ENCODE measurements around the gene TM7SF2.
A peak's percentile ranks its signal among the peaks of the same experiment; 100 is the strongest.

Gene TM7SF2

DNA sequence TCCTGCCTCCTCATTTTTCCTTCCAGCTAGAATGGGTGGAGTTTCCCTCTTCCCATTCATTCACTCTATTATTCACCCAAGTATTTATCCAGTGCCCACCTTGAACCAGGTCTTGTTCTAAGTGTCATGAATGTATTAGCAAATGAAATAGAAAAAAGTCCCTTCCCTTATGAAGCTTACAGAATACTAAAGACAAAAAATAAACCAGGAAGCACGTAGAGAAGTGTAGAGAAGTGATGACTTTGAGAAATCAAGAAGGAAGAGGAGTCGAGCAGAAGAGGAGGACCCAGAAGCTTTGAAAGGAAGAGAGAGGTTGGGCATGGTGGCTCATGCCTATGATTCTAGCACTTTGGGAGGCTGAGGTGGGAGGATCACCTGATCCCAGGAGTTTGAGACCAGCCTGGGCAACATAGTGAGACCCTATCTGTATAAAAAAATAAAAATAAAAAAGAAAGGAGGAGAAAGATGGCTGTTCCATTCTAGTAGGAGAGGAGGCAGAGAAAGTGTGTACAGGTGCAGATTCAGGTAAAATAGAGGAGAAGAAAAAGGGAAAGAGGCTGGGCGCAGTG lies 39.7 kb downstream of the TM7SF2 start:
- Histone ChIP-seq H3K4me2 (ENCODE audit: low read length) (peak overlapping the region; percentile 60), H3K4me3 (ENCODE audit: low read length) (peak overlapping the region; percentile 3; the same call in 1 of the 2 replicates), H3K4me1 (ENCODE audit: control insufficient read depth, low read length) (peaks cover 56% of the 10 kb centered on the region), H3K27me3 (ENCODE audit: control insufficient read depth, low read length) (no peaks in the 10 kb centered on the region), H4K20me1 (ENCODE audit: control insufficient read depth, insufficient read depth, low read depth, low read length) (no peaks in the 10 kb centered on the region), H3K9me3 (ENCODE audit: control insufficient read depth, insufficient read depth, low read length) (peaks cover 9% of the 10 kb centered on the region; the same call in 1 of the 2 replicates), H3K9me2 (replicated peaks; ENCODE audit: control insufficient read depth, low read length) (no peaks in the 10 kb centered on the region), H3K27ac (ENCODE audit: low read depth, low read length) (no peak overlapping the region), H3K79me2 (ENCODE audit: control insufficient read depth, low read length) (no peaks in the 10 kb centered on the region), H3F3A (ENCODE audit: control insufficient read depth, insufficient read depth) (peaks cover 28% of the 10 kb centered on the region), H3K36me3 (ENCODE audit: control insufficient read depth, low read length) (no peaks in the 10 kb centered on the region)
- TF ChIP-seq CTCF (IDR thresholded peaks at IDR 0.05; ENCODE audit: low read depth, low read length, poor library complexity, severe bottlenecking) (no peak), EZH2phosphoT487 (IDR thresholded peaks at IDR 0.05; ENCODE audit: borderline replicate concordance, low read length) (no peak)

GRCh38 chr11:65152122-65152521 lies 40.5 kb downstream of the TM7SF2 start:
- H3K27ac ChIP-seq (ENCODE audit: low read depth, low read length) = no peak overlapping the region
- no peaks in the 10 kb centered on the region for H3K36me3 ChIP-seq (ENCODE audit: control insufficient read depth, low read length)
- H3K79me2 ChIP-seq (ENCODE audit: control insufficient read depth, low read length) = no peaks in the 10 kb centered on the region
- H3K9me3 ChIP-seq (ENCODE audit: control insufficient read depth, insufficient read depth, low read length) = peaks cover 3% of the 10 kb centered on the region; the same call in 1 of the 2 replicates
- H3K9me2 ChIP-seq (replicated peaks; ENCODE audit: control insufficient read depth, low read length) = no peaks in the 10 kb centered on the region
- no peaks in the 10 kb centered on the region for H4K20me1 ChIP-seq (ENCODE audit: control insufficient read depth, insufficient read depth, low read depth, low read length)
- peaks cover 55% of the 10 kb centered on the region for H3K4me1 ChIP-seq (ENCODE audit: control insufficient read depth, low read length)
- peaks cover 24% of the 10 kb centered on the region for H3F3A ChIP-seq (ENCODE audit: control insufficient read depth, insufficient read depth)
- peak overlapping the region; percentile 60 for H3K4me2 ChIP-seq (ENCODE audit: low read length)
- no peaks in the 10 kb centered on the region for H3K27me3 ChIP-seq (ENCODE audit: control insufficient read depth, low read length)
- H3K4me3 ChIP-seq (ENCODE audit: low read length) = peak overlapping the region; percentile 28
- TF ChIP-seq EZH2phosphoT487 (IDR thresholded peaks at IDR 0.05; ENCODE audit: borderline replicate concordance, low read length) (no peak), CTCF (IDR thresholded peaks at IDR 0.05; ENCODE audit: low read depth, low read length, poor library complexity, severe bottlenecking) (no peak)

DNA sequence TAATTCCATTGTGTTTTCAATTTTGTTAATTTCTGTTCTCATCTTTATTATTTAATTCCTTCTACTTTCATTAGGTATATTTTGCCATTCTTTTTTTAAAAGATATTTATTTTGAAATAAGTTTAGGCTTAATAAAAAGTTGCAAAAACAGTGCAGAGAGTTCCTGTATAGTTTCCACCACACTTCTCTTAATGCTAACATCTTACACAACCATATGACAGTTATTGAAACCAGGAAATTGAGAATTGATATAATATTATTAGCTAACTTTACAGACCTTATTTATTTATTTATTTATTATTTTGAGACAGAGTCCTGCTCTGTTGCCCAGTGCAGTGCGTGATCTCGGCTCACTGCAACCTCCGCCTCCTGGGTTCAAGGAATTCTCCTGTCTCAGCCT lies 44.6 kb downstream of the TM7SF2 start:
- H4K20me1 ChIP-seq (ENCODE audit: control insufficient read depth, insufficient read depth, low read depth, low read length) = no peaks in the 10 kb centered on the region
- no peaks in the 10 kb centered on the region for H3K9me3 ChIP-seq (ENCODE audit: control insufficient read depth, insufficient read depth, low read length)
- no peak overlapping the region for H3K4me3 ChIP-seq (ENCODE audit: low read length)
- peaks cover 79% of the 10 kb centered on the region for H3K4me1 ChIP-seq (ENCODE audit: control insufficient read depth, low read length)
- peak overlapping the region; percentile 20; the same call in 1 of the 2 replicates for H3K4me2 ChIP-seq (ENCODE audit: low read length)
- H3K27ac ChIP-seq (ENCODE audit: low read depth, low read length) = peak overlapping the region; percentile 26; the same call in 1 of the 2 replicates
- no peaks in the 10 kb centered on the region for H3K27me3 ChIP-seq (ENCODE audit: control insufficient read depth, low read length)
- H3K36me3 ChIP-seq (ENCODE audit: control insufficient read depth, low read length) = no peaks in the 10 kb centered on the region
- no peaks in the 10 kb centered on the region for H3K9me2 ChIP-seq (replicated peaks; ENCODE audit: control insufficient read depth, low read length)
- H3K79me2 ChIP-seq (ENCODE audit: control insufficient read depth, low read length) = no peaks in the 10 kb centered on the region
- TF ChIP-seq CTCF (IDR thresholded peaks at IDR 0.05; ENCODE audit: low read depth, low read length, poor library complexity, severe bottlenecking) (no peak), EZH2phosphoT487 (IDR thresholded peaks at IDR 0.05; ENCODE audit: borderline replicate concordance, low read length) (no peak)
- H3F3A ChIP-seq (ENCODE audit: control insufficient read depth, insufficient read depth) = peaks cover 30% of the 10 kb centered on the region

Data from DOHH2 (cell line).